A549 (cell line): Measurements from ENCODE around the gene MFAP2. TPM values are rescaled to one million over a fixed set of nuclear protein-coding genes. Genes with fewer than 3 reads are reported as not detected.
"Not testable (repeated sequence)": the region's sequence is repeated elsewhere in the genome, so short reads cannot be mapped to it uniquely, and the experiment has no call there.

Experiments
- ATAC-seq, 2 experiments: fragments of 200-7000 bp in 1 of 2; fragments of >200 bp in 1 of 2; cut with Nextera tagmentation in 1 of 2; cut with Tn5 transposase in 1 of 2; 3 replicates each; pipeline versions ENCODE4 v1.8.0 to v1.9.1; 2018 to 2020; ENCODE audit warnings: mild to moderate bottlenecking in 1 of 2, moderate library complexity in 1 of 2
- CTCF ChIA-PET: fragments of 300-600 bp; sonication (Branson Sonifier 250); formaldehyde crosslinking; extraction: SDS; loops from one replicate; lab custom pipeline; 2021; ENCODE audit warnings: antibody characterized with exemption, inconsistent platforms; lab: Yijun Ruan, JAX
- POLR2A ChIA-PET: fragments of 350-600 bp; formaldehyde crosslinking; extraction: SDS; loops from one replicate; lab custom pipeline; 2021; ENCODE audit warnings: antibody characterized with exemption, inconsistent platforms; lab: Yijun Ruan, JAX
- DNase-seq, 2 experiments: peaks; one replicate each; pipeline versions ENCODE4 v3.0.0 to v3.0.0-alpha.2; 2011 to 2016; ENCODE audit warnings: low read depth in 1 of 2, low spot score in 1 of 2
- FAIRE-seq: peaks from 2 replicates; lab custom pipeline; 2011; peaks lifted over from hg19 to GRCh38; lab: Jason Lieb, UNC
- H3K27ac ChIP-seq, 2 experiments: fragments of >200 bp; sonication (Bioruptor Twin); formaldehyde crosslinking; 3 replicates each; pipeline ENCODE4 v1.5.1; 2016 to 2017
- H3K4me1 ChIP-seq: fragments of >200 bp; sonication (Bioruptor Twin); formaldehyde crosslinking; 3 replicates; pipeline ENCODE4 v1.6.1; 2016
- H3K4me2 ChIP-seq: fragments of >200 bp; sonication (Bioruptor Twin); formaldehyde crosslinking; 3 replicates; pipeline ENCODE4 v1.6.1; 2016
- H3K4me3 ChIP-seq: fragments of >200 bp; sonication (Bioruptor Twin); formaldehyde crosslinking; 3 replicates; pipeline ENCODE4 v1.5.1; 2016
- H3K9me3 ChIP-seq: fragments of >200 bp; sonication (Bioruptor Twin); formaldehyde crosslinking; 3 replicates; pipeline ENCODE4 v1.6.1; 2016
- CBX8 ChIP-seq: fragments of 200-600 bp; sonication (generic); IDR thresholded peaks from 2 replicates; pipeline ENCODE4 v1.6.1; 2016
- CHD4 ChIP-seq: fragments of 200-600 bp; sonication (generic); IDR thresholded peaks from 2 replicates; pipeline ENCODE4 v1.6.1; 2016; ENCODE audit warnings: antibody characterized with exemption, mild to moderate bottlenecking, borderline replicate concordance
- E2F6 ChIP-seq: IDR thresholded peaks from 2 replicates; pipeline ENCODE4 v1.6.1; 2012; ENCODE audit warnings: low read depth, borderline replicate concordance
- EHF ChIP-seq: fragments of 250-450 bp; sonication (Bioruptor Pico); IDR thresholded peaks from 2 replicates; pipeline ENCODE4 v1.5.0; 2020; ENCODE audit warnings: mild to moderate bottlenecking
- ELK1 ChIP-seq: fragments of 150-350 bp; IDR thresholded peaks from 2 replicates; pipeline ENCODE4 v1.6.1; 2014; ENCODE audit warnings: low read depth, mild to moderate bottlenecking, low read length
- ESRRA ChIP-seq: fragments of 150-350 bp; IDR thresholded peaks from 2 replicates; pipeline ENCODE4 v1.6.1; 2014; ENCODE audit warnings: mild to moderate bottlenecking, low read length, borderline replicate concordance
- JUN ChIP-seq, 2 experiments: fragments of >200 bp; sonication (Bioruptor Twin); formaldehyde crosslinking; IDR thresholded peaks; 2 replicates in 1 of 2; 3 replicates in 1 of 2; pipeline ENCODE4 v1.6.1; 2016 to 2017
- JUNB ChIP-seq: fragments of >200 bp; sonication (Bioruptor Twin); formaldehyde crosslinking; IDR thresholded peaks from 2 replicates; pipeline ENCODE4 v1.6.1; 2016
- MAZ ChIP-seq: fragments of 150-350 bp; IDR thresholded peaks from 2 replicates; pipeline ENCODE4 v1.6.1; 2014; ENCODE audit warnings: antibody characterized with exemption, low read depth, low read length, borderline replicate concordance
- MYC ChIP-seq: IDR thresholded peaks from 2 replicates; pipeline ENCODE4 v1.6.1; 2012; ENCODE audit warnings: mild to moderate bottlenecking, inconsistent platforms, low read length, improper control_type of control experiment, borderline replicate concordance
- NFE2L2 ChIP-seq: fragments of 150-350 bp; conservative IDR thresholded peaks from 2 replicates; pipeline ENCODE4 v1.6.1; 2014; ENCODE audit warnings: low read length
- NR3C1 ChIP-seq: fragments of >200 bp; sonication (Bioruptor Twin); formaldehyde crosslinking; IDR thresholded peaks from 3 replicates; pipeline ENCODE4 v1.6.1; 2017
- PBX3 ChIP-seq: IDR thresholded peaks from 2 replicates; pipeline ENCODE4 v1.6.1; 2012
- POLR2AphosphoS2 ChIP-seq: conservative IDR thresholded peaks from 2 replicates; pipeline ENCODE4 v1.6.1; 2012; ENCODE audit warnings: low read length, improper control_type of control experiment, inconsistent platforms
- RCOR1 ChIP-seq: fragments of 150-350 bp; IDR thresholded peaks from 2 replicates; pipeline ENCODE4 v1.6.1; 2014; ENCODE audit warnings: antibody characterized with exemption, low read length, low read depth
- RFX5 ChIP-seq: fragments of 450-650 bp; IDR thresholded peaks from 2 replicates; pipeline ENCODE4 v1.7.1; 2014; ENCODE audit warnings: antibody characterized with exemption, mild to moderate bottlenecking, moderate library complexity
- ZFP36 ChIP-seq: fragments of 450-650 bp; IDR thresholded peaks from 2 replicates; pipeline ENCODE4 v1.6.1; 2014; ENCODE audit warnings: borderline replicate concordance; ENCODE audit not compliant: partially characterized antibody
- ZNF302 ChIP-seq: fragments of 250-450 bp; sonication (Bioruptor Pico); IDR thresholded peaks from 2 replicates; pipeline ENCODE4 v1.9.0; 2021; ENCODE audit warnings: inconsistent platforms, mild to moderate bottlenecking, moderate library complexity
- WGBS: methylation state at CpG from one replicate; pipeline ENCODE4 v1.1.6; 2017; ENCODE audit errors: missing lambda C conversion rate; 5-methylcytosine and 5-hydroxymethylcytosine counted together
- polyA plus RNA-seq, 4 experiments: library from polyadenylated mRNA; depleted of rRNA in 3 of 4; stranded (reverse); fragments of >200 nt; fragmentation: RNase III in 1 of 4; extraction: RNeasy Plus Mini Kit Qiagen cat#74134 plus additional on column Dnase treatment in 1 of 4; gene quantifications; 2 replicates in 3 of 4; 3 replicates in 1 of 4; pipeline ENCODE4 v1.2.3, GENCODE V29; 2011 to 2017

MFAP2 gene
- polyA plus RNA-seq, 2 of the 4 experiments (the other 2 are of a cell fraction) = 0.45 to 0.90 TPM

GRCh38 chr1:16931206-16931934, 49.0 kb downstream of the MFAP2 start:
- CTCF ChIA-PET = interaction anchor here (1.2 kb wide), 1 partner anchor 21 kb away, joined by 3 read pairs; no protein-coding TSS in a partner anchor
- DNase-seq, H3K9me3 ChIP-seq, H3K4me1 ChIP-seq, POLR2A ChIA-PET, H3K4me3 ChIP-seq: not testable (repeated sequence)
- TF ChIP-seq ZFP36 = peak; percentile 54
- TF ChIP-seq, all 56 proteins: peak for 1; not testable (repeated sequence) for 55
- not testable (repeated sequence) for ATAC-seq, H3K27ac ChIP-seq, FAIRE-seq, H3K4me2 ChIP-seq
- 82% methylated on average over 14 of the region's 18 CpGs for WGBS

- CTCF ChIA-PET = interaction anchor here (1.2 kb wide), 1 partner anchor 23 kb away, joined by 3 read pairs; no protein-coding TSS in a partner anchor
- not testable (repeated sequence) for H3K4me3 ChIP-seq, H3K4me1 ChIP-seq, H3K9me3 ChIP-seq, DNase-seq, FAIRE-seq, H3K27ac ChIP-seq, H3K4me2 ChIP-seq
- POLR2A ChIA-PET = interaction anchor here (0.5 kb wide), 1 partner anchor 201 kb away, joined by 3 read pairs; no protein-coding TSS in a partner anchor
- 89% methylated on average over 13 of the region's 24 CpGs for WGBS
- peak; percentile 46 to 55; a peak in 3 of 6 replicates for ATAC-seq
Observed at GRCh38 chr1:16929146-16930041, 51.0 kb downstream of the MFAP2 start.

GRCh38 chr1:16927711-16928485, 52.5 kb downstream of the MFAP2 start:
- no peak for FAIRE-seq
- Histone ChIP-seq H3K4me1 (no peaks in the 10 kb centered on the region), H3K4me2 (no peak overlapping the region), H3K9me3 (no peaks in the 10 kb centered on the region)
- POLR2A ChIA-PET = no interaction called here
- 86% methylated on average over 9 of the region's 13 CpGs for WGBS
- TF ChIP-seq NR3C1 (no peak), RCOR1 (no peak), JUN (IDR thresholded peaks at IDR 0.05) (no peak), JUNB (no peak), CBX8 (no peak), NFE2L2 (no peak), POLR2AphosphoS2 (no peak), ZNF302 (no peak), CHD4 (no peak), PBX3 (no peak), E2F6 (no peak), ESRRA (no peak), RFX5 (no peak), ELK1 (no peak), EHF (CRISPR knock-in tag) (no peak), MYC (no peak), MAZ (no peak)
- TF ChIP-seq, all 56 proteins: peak for 0
- DNase-seq (no peak), ATAC-seq (no peak)
- H3K27ac ChIP-seq = no peak overlapping the region
- CTCF ChIA-PET = no interaction called here
- no peak overlapping the region for H3K4me3 ChIP-seq
